ENCODE measurements around the gene DCTPP1.
"Not testable (repeated sequence)": the region's sequence is repeated elsewhere in the genome, so short reads cannot be mapped to it uniquely, and the experiment has no call there.

DCTPP1 gene

DNA sequence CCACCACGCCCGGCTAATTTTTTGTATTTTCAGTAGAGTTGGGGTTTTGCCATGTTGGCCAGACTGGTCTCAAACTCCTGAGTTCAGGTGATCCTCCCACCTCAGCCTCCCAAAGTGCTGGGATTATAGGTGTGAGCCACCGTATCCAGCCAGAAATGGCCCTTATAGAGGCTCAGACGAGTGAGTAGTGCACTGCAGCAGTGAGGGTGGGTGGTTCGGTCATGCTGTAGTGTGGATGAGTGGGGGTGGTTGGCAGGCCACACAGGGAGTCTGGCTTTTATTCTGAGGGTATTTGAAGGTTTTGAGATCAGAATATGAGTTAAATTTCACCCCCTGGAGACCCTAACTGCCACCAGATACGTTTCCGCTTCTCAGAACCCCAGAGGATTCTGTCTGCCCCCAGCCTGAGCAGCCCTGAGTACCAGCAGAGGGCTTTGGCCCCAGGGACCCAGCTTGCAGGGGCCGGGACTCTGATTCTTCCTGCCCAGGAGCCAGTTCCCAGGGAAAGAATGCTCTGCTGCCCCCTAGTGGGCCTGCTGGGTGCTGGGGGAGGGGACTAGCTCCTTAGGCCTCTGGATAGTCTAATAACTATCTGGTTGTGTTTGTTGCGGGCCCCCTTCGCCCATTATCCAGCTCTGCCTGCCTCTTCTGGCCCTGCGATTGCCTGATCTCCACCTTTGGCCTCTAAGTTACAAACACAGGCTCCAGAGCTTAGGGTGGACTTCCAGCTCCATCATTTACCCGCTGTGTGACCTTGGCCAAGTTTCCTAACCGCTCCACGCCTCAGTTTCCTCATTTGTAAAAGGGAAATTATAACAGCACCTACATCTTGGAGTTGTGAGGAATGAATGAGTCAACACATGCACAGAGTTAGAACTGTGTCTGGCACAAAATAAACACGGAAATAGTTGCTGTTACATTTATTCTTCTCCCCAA lies 20.4 kb downstream of the DCTPP1 start:
- DNase-seq: peak; percentile 83

DNA sequence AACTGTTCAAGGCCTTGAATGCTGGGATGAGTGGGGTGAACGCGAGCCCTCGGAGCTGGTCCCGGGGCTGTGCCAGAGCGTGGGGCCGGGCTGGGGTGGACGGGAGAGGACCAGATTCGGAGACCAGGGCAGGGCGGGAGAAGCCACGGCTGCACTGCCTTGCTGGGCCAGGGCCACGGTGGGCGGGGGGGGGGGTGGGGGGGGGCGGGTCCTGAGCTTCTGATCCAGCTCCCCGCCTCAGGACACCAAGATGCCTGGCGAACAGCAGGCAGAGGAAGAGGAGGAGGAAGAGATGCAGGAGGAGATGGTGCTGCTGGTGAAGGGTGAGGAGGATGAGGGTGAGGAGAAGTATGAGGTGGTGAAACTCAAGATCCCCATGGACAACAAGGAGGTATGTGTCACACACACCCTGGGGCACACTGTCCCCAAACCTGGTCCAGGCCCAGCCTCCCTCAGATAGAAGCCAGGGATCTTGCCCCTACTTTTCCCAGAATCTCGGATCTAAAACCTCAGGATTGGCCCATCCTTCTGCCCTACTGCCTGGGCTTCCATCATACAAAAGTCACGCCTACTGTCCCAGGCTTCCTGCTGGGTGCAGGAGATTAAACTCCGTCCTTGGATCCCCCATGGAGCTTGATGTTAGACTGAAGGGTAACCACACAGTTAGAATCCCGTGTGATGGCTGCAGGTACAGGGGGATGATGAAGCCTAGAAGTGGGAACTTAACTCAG lies 21.9 kb downstream of the DCTPP1 start:
- DNase-seq: no peak

GRCh38 chr16:30407102-30407803 lies 22.6 kb downstream of the DCTPP1 start, which contains the start of gene ZNF771:
ZNF771 (plus strand) TSS chr16:30407606; CDS start chr16:30408054, 448 bp downstream.
- peak; percentile 85 for DNase-seq

GRCh38 chr16:30406795-30407101 lies 23.1 kb downstream of the DCTPP1 start:
- DNase-seq: no peak

GRCh38 chr16:30401768-30402425 lies 27.9 kb downstream of the DCTPP1 start:
- no peak for DNase-seq

DNA sequence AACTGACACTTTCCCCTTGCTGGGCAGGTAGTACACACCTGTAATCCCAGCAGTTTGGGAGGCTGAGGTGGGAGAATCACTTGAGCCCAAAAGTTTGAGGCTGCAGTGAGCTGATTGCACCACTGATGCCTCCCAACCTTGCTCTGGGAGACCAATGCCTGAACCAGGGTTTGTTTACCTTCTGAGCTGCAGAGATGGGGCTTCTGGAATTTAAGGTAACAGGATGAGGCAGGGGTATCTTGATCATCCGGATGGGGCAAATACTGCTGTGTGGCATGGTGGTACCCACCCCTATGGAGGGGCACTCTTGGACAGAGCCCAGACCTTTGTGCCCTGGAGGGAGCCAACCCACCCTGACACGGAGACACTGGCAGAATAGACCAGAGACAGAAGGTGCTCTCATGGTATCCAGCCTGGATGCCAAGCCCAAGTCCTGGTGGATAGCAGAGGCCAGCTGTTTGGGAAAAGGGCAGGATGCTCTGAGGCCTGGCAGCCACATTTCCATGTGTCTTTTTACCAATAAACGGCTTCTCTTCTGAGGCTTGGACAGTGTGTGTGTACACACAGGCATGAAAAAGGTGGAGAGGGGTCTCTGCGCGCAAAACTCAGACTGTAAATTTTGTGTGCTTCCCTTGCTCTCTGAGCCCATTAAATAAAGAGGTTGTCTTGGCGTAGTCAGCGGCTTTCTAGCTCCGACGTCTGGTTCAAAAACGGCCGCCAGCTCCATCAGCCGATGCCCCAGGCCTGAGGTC lies 30.2 kb downstream of the DCTPP1 start:
- no peak for DNase-seq

- DNase-seq: no peak
Measured at GRCh38 chr16:30398661-30399434, 31.0 kb downstream of the DCTPP1 start.

GRCh38 chr16:30397776-30398660 lies 31.8 kb downstream of the DCTPP1 start:
- no peak for DNase-seq

DNA sequence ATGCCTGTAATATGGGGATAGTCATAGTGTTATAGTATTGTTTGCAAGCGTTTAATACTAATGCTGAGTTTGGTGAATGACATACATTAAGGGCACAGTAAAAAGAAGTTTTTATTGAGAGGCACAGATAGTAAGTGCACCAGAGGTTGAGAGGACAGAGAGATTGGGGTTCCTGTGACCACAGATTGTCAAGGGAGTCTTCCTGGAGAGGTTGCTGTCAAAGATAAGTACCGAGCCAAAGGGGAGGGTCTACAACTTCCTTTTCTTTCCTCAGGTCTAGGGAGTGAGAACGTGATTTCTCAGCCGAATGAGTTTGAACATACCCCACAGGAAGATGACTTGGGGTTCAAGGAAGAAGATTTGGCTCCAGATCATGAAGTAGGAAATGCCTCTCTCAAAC lies 32.8 kb downstream of the DCTPP1 start:
- no peak for DNase-seq

DNA sequence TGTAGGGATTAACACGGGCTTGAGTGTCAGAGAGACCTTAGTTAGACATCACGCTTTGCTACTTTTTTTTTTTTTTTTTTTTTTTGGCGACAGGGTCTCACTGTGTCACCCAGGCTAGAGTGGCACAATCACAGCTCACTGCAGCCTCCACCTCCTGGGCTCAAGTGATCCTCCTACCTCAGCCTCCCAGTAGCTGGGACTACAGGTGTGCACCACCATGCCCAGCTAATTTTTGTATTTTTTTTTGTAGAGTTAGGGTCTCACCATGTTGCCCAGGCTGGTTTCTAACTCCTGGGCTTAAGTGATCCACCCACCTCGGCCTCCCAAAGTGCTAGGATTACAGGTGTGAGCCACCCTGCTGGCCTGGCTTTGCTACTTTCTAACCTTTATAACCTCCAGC lies 33.2 kb downstream of the DCTPP1 start:
- not testable (repeated sequence) for DNase-seq

- no peak for DNase-seq
Measured at GRCh38 chr16:30395992-30396585, 33.7 kb downstream of the DCTPP1 start.

- peak; percentile 88 for DNase-seq
Measured at GRCh38 chr16:30395155-30395991, 34.5 kb downstream of the DCTPP1 start, which contains the start of gene ZNF48. ZNF48 (plus strand) TSS chr16:30395420; CDS start chr16:30395795, 375 bp downstream.

GRCh38 chr16:30394592-30395154 lies 35.2 kb downstream of the DCTPP1 start:
- no peak for DNase-seq

DNA sequence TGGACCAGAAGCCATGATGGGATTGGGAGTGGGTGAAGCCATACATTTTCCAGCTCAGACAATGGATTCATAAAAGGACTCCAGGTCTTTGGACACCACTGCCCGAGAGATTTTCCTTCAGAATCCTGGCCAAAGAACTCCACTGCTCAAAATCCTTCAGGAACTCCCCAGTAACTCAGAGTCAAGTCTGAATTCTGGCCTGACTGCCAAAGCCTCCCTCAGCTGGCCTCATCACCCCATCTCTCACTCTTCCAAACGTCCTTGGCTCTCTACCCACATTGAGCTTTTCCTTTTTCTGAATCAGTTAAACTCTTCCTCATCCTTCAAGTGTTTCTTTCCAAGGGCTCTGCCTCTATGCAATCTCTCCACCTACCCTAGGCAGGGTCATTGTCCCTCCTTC lies 46.3 kb downstream of the DCTPP1 start:
- DNase-seq: no peak

- DNase-seq: no peak
Measured at GRCh38 chr16:30382111-30382881, 47.5 kb downstream of the DCTPP1 start, which contains the start of gene SEPTIN1. SEPTIN1 (minus strand) TSS chr16:30382561; CDS start chr16:30382542, 19 bp downstream.

DNA sequence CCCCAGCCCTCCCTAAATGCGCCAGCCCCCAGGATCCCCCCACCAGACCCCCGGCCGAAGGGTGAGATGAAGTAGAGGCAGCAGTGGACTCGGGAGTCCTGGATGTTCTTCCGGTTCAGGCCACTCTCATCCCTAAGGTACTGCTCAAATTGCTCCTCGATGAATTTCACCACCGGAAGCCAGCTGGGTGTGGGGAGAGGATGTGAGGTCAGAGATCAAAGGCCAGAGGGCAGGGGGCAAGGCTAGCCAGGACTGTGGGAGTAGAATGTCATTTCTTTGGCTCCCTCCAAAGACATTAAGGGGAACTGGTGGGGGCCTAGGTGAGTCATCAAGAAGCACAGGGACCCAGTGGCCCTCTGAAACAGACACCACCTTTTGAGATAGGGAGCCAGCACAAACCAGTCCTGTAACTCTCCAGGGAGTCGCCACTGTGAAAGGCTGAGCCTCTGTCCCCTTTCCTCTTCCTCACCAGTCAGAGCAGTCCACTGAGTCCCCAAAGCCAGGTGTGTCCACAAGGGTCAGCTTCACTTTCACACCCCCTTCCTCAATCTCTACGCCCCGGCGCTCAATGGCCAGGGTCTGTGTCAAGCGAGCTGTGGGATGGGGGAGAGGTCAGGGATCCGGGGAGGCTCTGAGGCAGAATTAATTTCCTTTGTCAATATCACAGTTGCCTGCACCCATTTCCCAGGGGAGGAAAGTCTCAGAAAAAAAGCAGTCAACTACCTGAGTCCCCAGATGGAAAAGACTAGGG lies 48.4 kb downstream of the DCTPP1 start:
- no peak for DNase-seq

- DNase-seq: no peak
Measured at GRCh38 chr16:30380803-30381208, 49.0 kb downstream of the DCTPP1 start.

Measured in NCI-H1092 (cell line).